Measurements from ENCODE around the gene CSNK2A2.
A peak's percentile ranks its signal among the peaks of the same experiment; 100 is the strongest.

CSNK2A2 gene

GRCh38 chr16:58198803-58199411 is 1.0 kb upstream of the CSNK2A2 start:
- no peak for DNase-seq

DNA sequence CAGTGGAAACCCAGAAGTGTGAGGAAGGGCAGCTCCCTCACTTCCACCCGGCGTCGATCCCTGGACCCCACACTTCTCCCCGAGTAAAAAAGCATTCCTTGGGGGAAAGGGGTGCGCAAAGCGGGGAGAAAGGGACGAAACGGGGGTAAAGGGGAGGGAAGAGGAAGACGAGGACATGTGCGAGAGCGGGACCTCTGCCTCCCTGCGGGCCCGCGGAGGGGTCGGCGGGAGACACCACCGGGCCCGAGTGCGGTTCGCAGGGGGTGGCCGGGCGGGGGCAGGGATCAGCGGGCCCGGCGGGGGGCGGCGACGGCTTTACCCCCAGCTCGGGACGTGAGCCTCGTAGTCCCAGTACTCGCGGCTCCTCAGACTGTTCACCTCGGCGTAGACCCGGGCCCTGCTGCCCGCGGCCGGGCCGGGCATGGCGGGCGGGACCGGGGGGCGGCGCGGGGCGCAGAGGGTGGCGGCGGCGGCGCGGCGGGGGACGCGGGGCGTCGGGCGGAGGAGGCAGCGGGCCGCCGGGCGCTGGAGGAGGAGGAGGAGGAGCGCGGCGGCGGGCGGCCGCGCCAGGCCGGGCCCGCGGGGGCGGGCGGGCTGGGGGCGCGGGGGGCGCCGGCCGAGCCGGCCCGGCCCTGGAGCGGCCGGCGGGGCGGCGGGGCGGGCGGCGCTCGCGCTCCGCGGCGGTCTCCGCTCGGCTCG is 443 bp downstream of the CSNK2A2 start:
- DNase-seq, result peak; percentile 66

DNA sequence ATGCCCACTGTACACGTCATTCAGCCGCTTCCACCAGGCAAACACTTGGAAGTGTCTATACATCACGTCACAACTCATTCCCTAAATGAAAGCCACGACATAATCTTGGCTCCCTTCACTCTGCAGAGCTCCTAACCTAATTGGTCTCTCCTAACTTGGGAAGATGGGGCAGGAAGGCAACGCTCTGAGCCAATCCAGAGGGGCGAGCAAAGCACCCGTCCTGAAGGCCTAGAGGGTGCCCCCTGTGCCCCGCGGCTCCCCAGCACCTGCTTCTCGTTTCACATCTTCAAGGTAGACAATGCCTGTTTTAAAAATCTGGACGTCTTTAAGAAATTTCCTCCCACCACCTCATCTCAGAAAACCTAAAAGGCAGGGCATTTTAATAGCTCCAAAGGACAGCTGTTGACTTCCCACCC is 1.0 kb downstream of the CSNK2A2 start:
- no peak for DNase-seq

DNA sequence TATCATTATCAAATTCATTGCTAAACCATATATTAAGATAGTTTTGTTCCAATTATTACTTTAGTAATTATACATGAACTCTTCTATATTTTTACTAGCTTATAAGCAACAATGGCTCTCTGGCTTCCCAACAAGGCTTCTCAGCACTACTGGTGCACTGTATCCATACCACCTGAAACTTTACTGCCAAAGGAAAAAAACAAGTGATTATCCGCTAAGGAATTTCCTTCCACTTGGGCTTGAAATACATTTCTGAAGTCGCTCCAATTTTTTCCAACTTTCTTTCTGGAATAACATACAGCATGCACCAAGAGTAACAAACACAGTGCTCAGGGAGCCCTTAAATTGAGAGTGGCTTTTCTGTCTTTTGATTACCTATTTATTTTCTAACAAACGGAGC is 2.1 kb downstream of the CSNK2A2 start:
- no peak for DNase-seq

GRCh38 chr16:58195344-58195743 is 2.6 kb downstream of the CSNK2A2 start:
- no peak for DNase-seq

- DNase-seq, result no peak
These were observed 3.1 kb downstream of the CSNK2A2 start for GRCh38 chr16:58194790-58195189.

GRCh38 chr16:58187665-58188421 is 10.1 kb downstream of the CSNK2A2 start:
- no peak for DNase-seq

DNA sequence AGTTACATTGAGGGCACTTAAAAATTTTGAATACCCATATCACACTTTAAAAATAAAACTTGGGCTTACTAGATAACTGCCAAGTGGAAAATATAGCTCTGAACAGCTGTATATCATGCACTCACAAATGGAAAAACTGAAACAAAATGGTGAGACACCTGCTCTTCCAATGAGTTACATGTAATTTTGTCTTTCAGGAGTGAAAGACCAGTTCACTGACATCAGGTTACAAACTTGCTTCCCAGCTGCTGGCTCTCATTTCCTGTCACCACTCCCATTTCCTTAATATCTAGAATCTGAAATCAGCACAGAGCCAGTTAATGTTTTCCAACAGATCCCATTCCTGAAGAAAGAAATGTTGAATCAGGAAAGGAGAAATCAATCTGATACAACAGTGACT is 10.8 kb downstream of the CSNK2A2 start:
- DNase-seq, result no peak

DNA sequence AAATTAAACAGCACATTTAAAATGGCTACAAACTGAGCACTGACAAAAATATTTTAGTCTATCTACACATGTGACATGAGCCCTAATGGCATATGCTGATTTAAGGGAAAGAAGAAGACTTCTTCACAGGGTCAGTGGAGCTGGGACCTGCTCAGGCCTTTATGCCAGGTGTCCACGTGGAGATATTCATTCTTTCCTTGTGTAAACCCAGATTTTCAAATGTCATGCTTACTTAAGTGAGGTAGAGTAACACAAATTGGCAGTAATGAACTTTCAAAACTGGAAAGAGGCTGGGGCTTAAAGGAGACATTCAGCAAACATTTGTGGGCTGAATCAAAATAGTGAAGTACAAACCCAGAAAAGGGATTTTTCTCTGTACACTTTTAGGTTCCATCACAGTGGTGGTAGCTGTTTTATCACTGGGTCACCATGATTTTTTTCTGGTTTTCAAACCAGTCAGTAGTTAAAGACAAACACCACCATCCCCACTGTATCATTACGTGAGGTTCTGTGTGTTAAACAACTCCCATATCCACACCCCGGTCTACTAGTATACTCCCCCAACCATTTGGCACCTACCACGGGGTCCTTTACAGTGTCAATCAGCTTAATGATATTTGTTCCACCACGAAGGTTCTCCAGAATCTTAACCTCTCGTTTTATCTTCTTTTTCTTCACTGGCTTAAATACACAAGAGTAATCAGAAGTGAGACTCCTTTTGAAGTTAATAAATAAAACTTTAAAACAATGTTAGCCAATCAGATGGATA is 11.5 kb downstream of the CSNK2A2 start:
- no peak for DNase-seq

DNA sequence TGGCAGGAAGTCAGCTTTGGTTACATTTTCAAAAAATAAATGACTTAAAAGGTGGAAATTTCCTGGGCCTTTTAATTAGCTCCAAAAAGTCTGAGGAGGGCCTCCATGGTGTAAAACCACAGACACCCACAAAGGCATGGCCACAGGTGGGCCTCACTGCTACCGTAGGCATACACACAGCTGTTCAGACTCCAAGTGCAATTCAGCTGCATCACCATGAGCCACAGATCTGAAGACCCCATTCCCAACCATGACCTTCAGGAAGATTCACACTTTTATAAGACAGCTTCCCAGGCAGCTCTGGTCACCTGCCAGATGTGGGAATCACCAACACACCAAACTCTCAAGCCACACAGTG is 20.6 kb downstream of the CSNK2A2 start:
- DNase-seq, result no peak

DNA sequence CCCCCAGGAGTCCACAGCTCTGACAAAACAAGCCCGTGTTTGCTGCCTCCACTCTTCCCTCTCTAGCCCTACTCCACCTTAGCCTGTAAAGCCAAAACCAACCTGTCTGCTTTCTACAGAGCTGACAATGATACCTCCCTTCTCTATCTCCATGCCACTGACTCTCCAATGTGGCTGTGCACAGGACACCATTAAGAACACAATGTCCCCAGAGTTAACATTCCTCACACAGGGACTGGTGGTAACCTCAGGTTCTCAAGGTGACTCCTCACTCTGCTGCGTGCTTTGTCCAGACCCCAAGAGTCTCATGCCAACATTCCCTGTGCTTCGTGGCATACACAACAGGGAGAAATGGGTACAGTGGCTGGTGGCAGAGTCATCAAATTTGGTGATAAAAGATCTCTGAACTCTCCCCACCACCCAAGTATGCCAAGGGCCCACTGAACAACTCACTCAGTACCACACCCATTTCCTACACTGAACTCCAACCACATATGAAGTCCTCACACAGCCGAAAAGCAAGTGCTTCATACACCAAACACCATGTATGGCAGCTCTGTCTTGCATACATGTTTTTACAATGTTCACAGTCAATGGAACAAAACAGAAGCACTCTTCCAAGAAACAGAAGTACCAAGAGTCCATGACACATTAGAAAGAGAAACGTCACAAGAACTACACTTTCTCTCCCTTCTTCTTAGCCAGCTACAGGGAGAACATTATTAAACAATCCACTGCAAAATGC is 21.1 kb downstream of the CSNK2A2 start:
- no peak for DNase-seq

GRCh38 chr16:58170223-58170622 is 27.7 kb downstream of the CSNK2A2 start:
- no peak for DNase-seq

DNA sequence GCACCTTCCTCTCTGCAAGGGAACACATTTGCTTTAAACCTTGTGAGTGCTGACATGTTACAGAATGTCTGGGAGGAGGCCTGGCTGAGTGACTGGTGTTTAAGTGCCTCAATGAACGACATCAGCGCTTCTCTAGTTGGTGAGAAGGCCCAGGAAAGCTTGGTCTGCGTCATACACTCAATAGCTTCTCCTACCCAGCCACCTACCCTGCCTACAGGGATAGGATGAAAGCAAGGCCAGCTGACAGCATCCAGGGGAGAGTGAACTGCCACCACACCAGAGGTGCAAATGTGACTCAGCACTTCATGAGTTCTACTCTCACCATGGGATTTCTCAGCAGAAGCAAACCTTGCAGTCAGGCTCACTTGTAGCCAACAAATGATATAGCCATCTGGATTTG is 37.1 kb downstream of the CSNK2A2 start:
- DNase-seq, result no peak

DNA sequence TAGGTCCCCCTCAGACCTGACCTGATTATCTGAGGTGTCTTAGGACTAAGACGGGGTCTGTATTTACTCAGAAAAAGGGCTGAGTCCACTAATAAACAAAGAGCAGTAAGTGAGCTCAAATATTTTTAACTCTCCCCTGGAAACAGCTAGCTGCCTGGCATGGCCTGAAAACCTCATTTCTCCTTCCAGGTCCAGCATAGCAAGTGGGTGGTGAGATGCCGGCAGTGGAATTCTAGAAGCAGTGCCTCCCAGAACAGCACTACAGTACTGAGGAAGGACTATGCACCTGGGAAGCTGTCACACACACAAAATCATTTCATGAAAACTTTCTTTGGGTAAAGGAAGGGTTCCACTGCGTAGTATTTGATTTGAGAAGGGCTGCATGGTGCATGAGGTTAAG is 39.2 kb downstream of the CSNK2A2 start:
- DNase-seq, result no peak

DNA sequence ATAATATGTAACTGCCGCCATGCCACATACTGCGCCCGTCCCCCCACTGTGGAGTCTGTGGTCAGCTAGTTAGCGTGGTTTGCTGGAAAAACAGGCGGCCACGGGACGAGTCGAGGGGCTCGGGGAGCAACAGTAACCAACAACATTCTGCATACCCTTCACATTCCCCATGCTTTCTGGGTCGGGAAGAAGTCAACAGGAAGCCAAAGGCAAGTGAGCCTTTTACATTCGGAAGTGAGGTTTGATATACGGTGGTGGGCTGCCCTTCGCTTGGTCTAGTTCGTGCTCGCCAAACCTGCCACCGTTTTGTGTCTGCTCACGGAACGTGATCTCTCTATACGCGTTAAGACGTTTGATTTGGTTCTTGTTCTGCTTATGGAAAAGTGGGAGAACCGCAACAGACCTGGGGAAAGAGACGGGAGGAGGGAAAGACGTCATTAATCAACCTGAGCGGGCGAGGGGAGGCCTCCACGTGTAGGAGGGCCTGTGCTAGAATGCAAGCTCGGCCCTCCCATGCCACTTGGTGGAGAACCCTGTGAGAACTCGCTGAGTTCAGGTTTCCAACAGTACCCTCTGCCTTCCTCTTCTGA is 39.9 kb downstream of the CSNK2A2 start:
- DNase-seq, result no peak

DNA sequence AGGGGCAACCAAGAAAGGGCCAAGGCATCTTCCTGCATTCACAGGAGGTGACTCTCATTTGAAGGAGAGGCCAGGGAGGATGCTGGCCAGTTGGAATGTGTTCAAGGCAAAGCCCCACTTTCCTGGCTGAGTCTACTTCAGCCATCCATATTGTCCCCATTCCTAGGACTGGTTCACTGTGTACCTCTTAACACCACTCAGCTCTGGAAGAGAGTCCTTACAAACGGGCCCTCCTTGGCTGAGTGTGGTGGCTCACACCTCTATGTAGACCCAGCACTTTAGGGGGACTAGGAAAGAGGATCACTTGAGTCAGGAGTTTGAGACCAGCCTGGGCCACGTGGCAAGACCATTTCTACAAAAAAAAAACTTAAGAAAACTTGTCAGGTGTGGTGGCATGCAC is 40.7 kb downstream of the CSNK2A2 start:
- no peak for DNase-seq

DNA sequence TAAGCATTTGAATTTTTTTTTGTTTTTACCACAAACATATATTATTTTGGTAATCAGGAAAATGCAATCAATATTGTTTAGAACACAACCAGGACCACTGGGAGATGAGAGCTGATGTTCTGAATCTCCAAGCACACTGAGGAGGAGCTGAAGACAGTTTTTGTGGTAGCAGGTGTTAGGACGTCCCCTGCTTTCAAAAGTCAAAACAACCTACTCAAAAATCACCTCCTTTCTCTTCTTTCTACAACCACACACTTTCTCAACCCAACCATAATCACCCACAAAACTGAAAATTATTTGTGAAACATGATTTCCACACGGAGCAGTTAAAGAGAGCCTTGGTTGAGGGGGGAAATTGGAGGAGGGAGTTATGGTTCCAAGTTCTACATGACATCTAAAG is 42.1 kb downstream of the CSNK2A2 start:
- DNase-seq, result no peak

DNA sequence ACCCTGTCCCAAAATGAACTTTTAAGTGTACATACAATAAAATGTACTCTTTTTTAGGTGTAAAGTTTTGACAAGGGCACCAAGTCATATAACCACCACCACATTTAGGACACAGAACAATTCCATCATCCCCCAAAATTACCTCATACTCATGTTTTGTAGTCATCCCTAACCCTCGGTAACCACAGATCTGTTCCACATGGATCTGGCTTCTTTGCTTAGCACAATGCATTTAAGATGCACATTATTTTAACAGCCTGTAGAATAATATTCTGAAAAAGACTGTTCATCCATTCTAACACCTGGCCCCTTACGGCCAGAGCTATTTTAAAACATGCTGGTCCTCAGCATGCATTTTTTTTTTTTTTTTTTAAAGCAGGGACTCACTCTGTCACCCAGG is 43.6 kb downstream of the CSNK2A2 start:
- no peak for DNase-seq

- DNase-seq, result no peak
These were observed 45.5 kb downstream of the CSNK2A2 start for GRCh38 chr16:58152246-58152868.

GRCh38 chr16:58148526-58148925 is 49.4 kb downstream of the CSNK2A2 start:
- no peak for DNase-seq

DNA sequence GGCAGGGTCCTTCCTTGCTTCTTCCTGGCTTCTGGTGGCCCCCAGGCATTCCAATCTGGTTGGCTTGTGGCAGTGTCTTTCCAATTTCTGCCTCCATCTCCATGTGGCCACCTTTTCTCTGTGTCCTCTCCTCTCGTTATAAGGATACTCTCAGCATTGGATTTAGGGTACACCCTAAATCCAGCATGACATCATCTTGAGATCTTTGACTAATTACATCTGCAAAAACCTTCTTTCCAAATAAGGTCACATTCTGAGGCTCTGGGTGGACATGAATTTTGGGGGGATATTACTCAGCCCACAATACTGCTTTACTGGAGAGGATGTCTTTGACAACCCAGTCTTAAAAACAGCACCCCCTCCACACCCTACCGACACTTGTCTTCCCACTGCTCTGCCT is 49.8 kb downstream of the CSNK2A2 start:
- no peak for DNase-seq

DNA sequence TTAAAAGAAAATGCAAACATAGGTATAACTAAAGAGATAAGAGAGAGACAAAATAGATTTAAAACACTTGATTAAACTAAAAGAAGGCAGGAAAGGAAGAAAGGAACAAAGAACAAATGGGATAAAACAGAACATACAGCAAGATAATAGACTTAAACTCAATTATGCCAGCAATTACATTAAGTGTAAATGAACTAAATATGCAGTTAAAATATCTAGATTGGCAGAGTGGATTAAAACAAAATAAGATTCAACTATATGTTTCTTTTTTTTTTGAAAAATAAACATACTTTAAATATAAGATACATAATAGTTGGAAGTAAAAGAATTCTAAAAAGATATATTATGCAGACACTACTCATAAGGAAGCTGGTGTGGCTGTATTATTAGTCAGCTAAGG is 59.1 kb downstream of the CSNK2A2 start:
- no peak for DNase-seq
